ENCODE results near the gene CADPS2.

DNA sequence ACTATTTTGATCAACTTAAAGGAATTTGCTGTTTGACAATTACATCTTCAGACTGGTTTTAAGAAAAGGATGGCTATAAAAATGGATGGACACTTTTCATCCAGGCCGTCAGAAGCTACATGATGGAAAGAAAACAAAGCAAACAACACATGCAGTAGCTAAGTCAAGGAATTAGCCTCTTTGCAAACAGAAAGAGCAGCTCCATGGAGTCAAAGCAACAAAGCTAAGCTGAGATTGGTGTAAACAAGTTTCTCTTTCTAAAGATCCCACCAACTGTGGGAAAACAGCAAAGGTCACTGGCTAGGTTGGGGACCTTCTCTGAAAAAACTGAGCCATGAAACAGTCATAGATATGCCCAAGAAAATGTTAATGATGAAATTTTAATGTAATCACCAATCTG lies 286.2 kb downstream of the CADPS2 start:
- no peak for TF ChIP-seq ZBTB7A (IDR thresholded peaks at IDR 0.05; ENCODE audit: low read depth)
- TF ChIP-seq, protein P1, sequence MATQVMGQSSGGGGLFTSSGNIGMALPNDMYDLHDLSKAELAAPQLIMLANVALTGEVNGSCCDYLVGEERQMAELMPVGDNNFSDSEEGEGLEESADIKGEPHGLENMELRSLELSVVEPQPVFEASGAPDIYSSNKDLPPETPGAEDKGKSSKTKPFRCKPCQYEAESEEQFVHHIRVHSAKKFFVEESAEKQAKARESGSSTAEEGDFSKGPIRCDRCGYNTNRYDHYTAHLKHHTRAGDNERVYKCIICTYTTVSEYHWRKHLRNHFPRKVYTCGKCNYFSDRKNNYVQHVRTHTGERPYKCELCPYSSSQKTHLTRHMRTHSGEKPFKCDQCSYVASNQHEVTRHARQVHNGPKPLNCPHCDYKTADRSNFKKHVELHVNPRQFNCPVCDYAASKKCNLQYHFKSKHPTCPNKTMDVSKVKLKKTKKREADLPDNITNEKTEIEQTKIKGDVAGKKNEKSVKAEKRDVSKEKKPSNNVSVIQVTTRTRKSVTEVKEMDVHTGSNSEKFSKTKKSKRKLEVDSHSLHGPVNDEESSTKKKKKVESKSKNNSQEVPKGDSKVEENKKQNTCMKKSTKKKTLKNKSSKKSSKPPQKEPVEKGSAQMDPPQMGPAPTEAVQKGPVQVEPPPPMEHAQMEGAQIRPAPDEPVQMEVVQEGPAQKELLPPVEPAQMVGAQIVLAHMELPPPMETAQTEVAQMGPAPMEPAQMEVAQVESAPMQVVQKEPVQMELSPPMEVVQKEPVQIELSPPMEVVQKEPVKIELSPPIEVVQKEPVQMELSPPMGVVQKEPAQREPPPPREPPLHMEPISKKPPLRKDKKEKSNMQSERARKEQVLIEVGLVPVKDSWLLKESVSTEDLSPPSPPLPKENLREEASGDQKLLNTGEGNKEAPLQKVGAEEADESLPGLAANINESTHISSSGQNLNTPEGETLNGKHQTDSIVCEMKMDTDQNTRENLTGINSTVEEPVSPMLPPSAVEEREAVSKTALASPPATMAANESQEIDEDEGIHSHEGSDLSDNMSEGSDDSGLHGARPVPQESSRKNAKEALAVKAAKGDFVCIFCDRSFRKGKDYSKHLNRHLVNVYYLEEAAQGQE (IDR thresholded peaks at IDR 0.05; ENCODE audit: low read depth) = no peak
- TF ChIP-seq, protein P2, sequence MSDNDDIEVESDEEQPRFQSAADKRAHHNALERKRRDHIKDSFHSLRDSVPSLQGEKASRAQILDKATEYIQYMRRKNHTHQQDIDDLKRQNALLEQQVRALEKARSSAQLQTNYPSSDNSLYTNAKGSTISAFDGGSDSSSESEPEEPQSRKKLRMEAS (IDR thresholded peaks at IDR 0.05) = no peak
